HepG2 (cell line): Measurements from ENCODE around the gene ADAM22. TPM values are rescaled to one million over a fixed set of nuclear protein-coding genes. Genes with fewer than 3 reads are reported as not detected.

Experiments used
- ATAC-seq: fragments of 200-7000 bp; cut with Tn5 transposase; 3 replicates; pipeline ENCODE4 v1.9.1; 2020; ENCODE audit warnings: mild to moderate bottlenecking, moderate library complexity
- BruUV-seq: library from RNA; stranded (reverse); fragments of 400-500 nt; replicated peaks from 2 replicates; lab custom pipeline; 2021; lab: Mats Ljungman, UMichigan
- CTCF ChIA-PET: fragments of 300-600 bp; formaldehyde crosslinking; extraction: SDS; loops from one replicate; lab custom pipeline; 2021; ENCODE audit warnings: low total read pairs, inconsistent platforms, low intra/inter-chr PET ratio; lab: Yijun Ruan, JAX
- POLR2A ChIA-PET: fragments of 350-600 bp; sonication (Branson Sonifier 250); formaldehyde crosslinking; loops from one replicate; lab custom pipeline; 2020; ENCODE audit warnings: antibody characterized with exemption, inconsistent platforms; lab: Yijun Ruan, JAX
- DNase-seq: peaks from one replicate; pipeline ENCODE4 v3.0.0-alpha.2; 2015; ENCODE audit warnings: low spot score
- FAIRE-seq: peaks from 3 replicates; lab custom pipeline; 2011; peaks lifted over from hg19 to GRCh38; lab: Jason Lieb, UNC
- H2AFZ ChIP-seq: one replicate; pipeline ENCODE4 v1.6.1; 2011; ENCODE audit warnings: low read length, inconsistent platforms
- H3K27ac ChIP-seq: fragments of 300-600 bp; 3 replicates; pipeline ENCODE4 v1.8.0; 2011; ENCODE audit warnings: mixed run types, mild to moderate bottlenecking, mixed read lengths, low read length, inconsistent platforms; ENCODE audit not compliant: insufficient read depth; ENCODE audit errors: extremely low read length
- H3K27me3 ChIP-seq, 2 experiments: fragments of 200-600 bp in 1 of 2; 2 replicates in 1 of 2; 3 replicates in 1 of 2; pipeline versions ENCODE4 v1.6.0 to v1.8.0; 2011; ENCODE audit warnings: low read length in 2 of 2, mild to moderate bottlenecking in 2 of 2, moderate library complexity in 2 of 2, inconsistent platforms in 1 of 2; ENCODE audit not compliant: insufficient read depth in 2 of 2, control insufficient read depth in 1 of 2
- H3K36me3 ChIP-seq, 2 experiments: fragments of 200-600 bp in 1 of 2; replicated peaks in 1 of 2; 2 replicates in 1 of 2; 3 replicates in 1 of 2; pipeline versions ENCODE4 v1.5.1 to v1.8.0; 2011; ENCODE audit warnings: low read length in 2 of 2, inconsistent platforms in 1 of 2; ENCODE audit not compliant: insufficient read depth in 2 of 2, control insufficient read depth in 1 of 2
- H3K4me1 ChIP-seq: 2 replicates; pipeline ENCODE4 v1.5.1; 2012; ENCODE audit warnings: low read length, inconsistent platforms; ENCODE audit not compliant: insufficient read depth
- H3K4me2 ChIP-seq: 2 replicates; pipeline ENCODE4 v1.6.0; 2011; ENCODE audit warnings: low read depth, low read length, inconsistent platforms
- H3K4me3 ChIP-seq, 3 experiments: fragments of 200-600 bp in 1 of 3; sonication (generic), shearing (Covaris generic) in 1 of 3; replicated peaks in 1 of 3; 2 replicates each; pipeline ENCODE4 v1.5.1; 2011 to 2016; ENCODE audit warnings: low read length in 3 of 3, inconsistent platforms in 2 of 3, low read depth in 2 of 3, mild to moderate bottlenecking in 2 of 3, control low read depth in 1 of 3, mixed read lengths in 1 of 3; ENCODE audit not compliant: insufficient read depth in 1 of 3
- H3K79me2 ChIP-seq: one replicate; pipeline ENCODE4 v1.6.1; 2011; ENCODE audit warnings: low read length, inconsistent platforms; ENCODE audit not compliant: insufficient read depth
- H3K9ac ChIP-seq: 2 replicates; pipeline ENCODE4 v1.6.0; 2011; ENCODE audit warnings: mild to moderate bottlenecking, low read depth, low read length, inconsistent platforms; ENCODE audit not compliant: insufficient read depth
- H3K9me3 ChIP-seq: 2 replicates; pipeline ENCODE4 v1.5.1; 2012; ENCODE audit warnings: mild to moderate bottlenecking, low read length
- H4K20me1 ChIP-seq: 2 replicates; pipeline ENCODE4 v1.6.0; 2011; ENCODE audit warnings: inconsistent platforms, mild to moderate bottlenecking, low read length, moderate library complexity; ENCODE audit not compliant: insufficient read depth
- ARNT ChIP-seq: fragments of 450-650 bp; IDR thresholded peaks from 2 replicates; pipeline ENCODE4 v1.6.1; 2017
- FOXO1 ChIP-seq: sonication (generic); formaldehyde crosslinking; IDR thresholded peaks from 2 replicates; pipeline ENCODE4 v1.4.0; 2020; ENCODE audit warnings: missing genetic modification reagents
- JDP2 ChIP-seq: sonication (generic); formaldehyde crosslinking; IDR thresholded peaks from 2 replicates; pipeline ENCODE4 v1.8.1; 2022; ENCODE audit warnings: missing genetic modification reagents, borderline replicate concordance
- LRRFIP1 ChIP-seq: sonication (generic); formaldehyde crosslinking; conservative IDR thresholded peaks from 2 replicates; pipeline ENCODE4 v1.4.0; 2020; ENCODE audit warnings: missing genetic modification reagents
- MTA1 ChIP-seq: sonication (generic); formaldehyde crosslinking; IDR thresholded peaks from 2 replicates; pipeline ENCODE4 v1.4.0; 2020; ENCODE audit warnings: missing genetic modification reagents, mild to moderate bottlenecking, borderline replicate concordance
- NCOA2 ChIP-seq: sonication (generic); formaldehyde crosslinking; IDR thresholded peaks from 2 replicates; pipeline ENCODE4 v1.8.0; 2022; ENCODE audit warnings: inconsistent platforms
- NFKB2 ChIP-seq: sonication (generic); formaldehyde crosslinking; IDR thresholded peaks from 2 replicates; pipeline ENCODE4 v1.4.0; 2020; ENCODE audit warnings: missing genetic modification reagents, borderline replicate concordance
- NFYB ChIP-seq: sonication (generic); formaldehyde crosslinking; IDR thresholded peaks from 2 replicates; pipeline ENCODE4 v1.4.0; 2020; ENCODE audit warnings: missing genetic modification reagents
- NR0B2 ChIP-seq: sonication (generic); formaldehyde crosslinking; IDR thresholded peaks from 2 replicates; pipeline ENCODE4 v1.4.0; 2020; ENCODE audit warnings: mild to moderate bottlenecking, missing genetic modification reagents
- PREB ChIP-seq: sonication (generic); formaldehyde crosslinking; IDR thresholded peaks from 2 replicates; pipeline ENCODE4 v1.4.0; 2020; ENCODE audit warnings: missing genetic modification reagents
- SRF ChIP-seq: IDR thresholded peaks from 2 replicates; pipeline ENCODE4 v1.6.1; 2011; ENCODE audit warnings: mild to moderate bottlenecking, low read depth, low read length, moderate library complexity
- SRSF1 ChIP-seq: fragments of 200-400 bp; formaldehyde crosslinking; optimal IDR thresholded peaks from 2 replicates; pipeline ENCODE3; 2017; ENCODE audit warnings: mild to moderate bottlenecking, low read depth, low read length, moderate library complexity
- TRIM22 ChIP-seq: fragments of 450-650 bp; IDR thresholded peaks from 2 replicates; pipeline ENCODE4 v1.6.1; 2017
- ZFYVE20 ChIP-seq: sonication (generic); formaldehyde crosslinking; IDR thresholded peaks from 2 replicates; pipeline ENCODE4 v1.8.0; 2023; ENCODE audit warnings: low read depth, mild to moderate bottlenecking, moderate library complexity, missing genetic modification reagents, borderline replicate concordance
- ZNF549 ChIP-seq: sonication (generic); formaldehyde crosslinking; IDR thresholded peaks from 2 replicates; pipeline ENCODE4 v1.5.0; 2020; ENCODE audit warnings: missing genetic modification reagents
- ZNF782 ChIP-seq: sonication (generic); formaldehyde crosslinking; IDR thresholded peaks from 2 replicates; pipeline ENCODE4 v1.4.0; 2020; ENCODE audit warnings: missing genetic modification reagents, mild to moderate bottlenecking, borderline replicate concordance
- WGBS: methylation state at CpG from one replicate; pipeline ENCODE4 v1.1.6; 2017; ENCODE audit warnings: low lambda C conversion rate; 5-methylcytosine and 5-hydroxymethylcytosine counted together
- in situ Hi-C: cut with HindIII; loops from 2 replicates; pipeline ENCODE4 v1.10.0; 2017; ENCODE audit warnings: low pct_unique_long_range_greater_than_20kb; ENCODE audit not compliant: extremely low pct_ligation_motif_present
- intact Hi-C: fragments of 100-400 bp; cut with micrococcal nuclease; formaldehyde crosslinking; loops from one replicate; pipeline ENCODE4 v1.10.0; 2022; ENCODE audit not compliant: unreplicated experiment
- polyA plus RNA-seq, 8 experiments: library from polyadenylated mRNA; depleted of rRNA in 3 of 8; stranded (reverse) in 7 of 8; unstranded in 1 of 8; fragments of >200 nt; fragmentation: Illumina TruSeq in 4 of 8; extraction: Trizol in 4 of 8; gene quantifications; 2 replicates each; pipeline versions ENCODE4 v1.2.1 to v1.2.3, GENCODE V29; 2011 to 2016; ENCODE audit warnings: low read depth in 4 of 8, missing spikeins in 1 of 8, mixed read lengths in 1 of 8; ENCODE audit not compliant: insufficient read depth in 1 of 8
- total RNA-seq, 5 experiments: library from RNA; depleted of rRNA; stranded (reverse); fragments of >200 nt; fragmentation: Illumina TruSeq; extraction: Trizol; gene quantifications; 2 replicates each; pipeline ENCODE4 v1.2.3, GENCODE V29; 2016; ENCODE audit warnings: low read depth in 1 of 5

ADAM22 gene
- total and polyA plus RNA-seq, 2 of the 13 experiments (the other 11 are each of a cell fraction or from before 2014, with no cell fraction given): 1.9 to 6.7 TPM

- no peak overlapping the region for H3K4me3 ChIP-seq
- intact Hi-C loops (no loop called here), in situ Hi-C loops (no loop called here)
- no peaks in the 10 kb centered on the region for H3K79me2 ChIP-seq
- no TSS peak for BruUV-seq
- no peak for FAIRE-seq
- no peaks in the 10 kb centered on the region for H3K36me3 ChIP-seq
- no peaks in the 10 kb centered on the region for H3K9me3 ChIP-seq
- ATAC-seq: no peak
- ChIA-PET POLR2A (no interaction called here), CTCF (no interaction called here)
- no peak for DNase-seq
- no peak overlapping the region for H3K27ac ChIP-seq
- H3K4me1 ChIP-seq: peaks cover 11% of the 10 kb centered on the region; the same call in 1 of the 2 replicates
- WGBS: 83% methylated on average over 4 of the region's 4 CpGs
- no peaks in the 10 kb centered on the region for H4K20me1 ChIP-seq
- H2AFZ ChIP-seq: no peak overlapping the region
- no peak for TF ChIP-seq NFKB2
- TF ChIP-seq TRIM22: no peak
- TF ChIP-seq LRRFIP1: no peak
- TF ChIP-seq JDP2 (CRISPR knock-in tag): no peak
- no peak for TF ChIP-seq SRSF1
- no peak for TF ChIP-seq NR0B2 (CRISPR knock-in tag)
- TF ChIP-seq NFYB: no peak
- TF ChIP-seq FOXO1 (CRISPR knock-in tag): no peak
- no peak for TF ChIP-seq ZNF549 (CRISPR knock-in tag)
- TF ChIP-seq ARNT: no peak
- no peak for TF ChIP-seq ZNF782 (CRISPR knock-in tag)
- TF ChIP-seq SRF: no peak
- TF ChIP-seq ZFYVE20: no peak
- TF ChIP-seq PREB (CRISPR knock-in tag): no peak
- no peak for TF ChIP-seq NCOA2
- TF ChIP-seq MTA1: no peak
- H3K27me3 ChIP-seq: no peaks in the 10 kb centered on the region
- H3K4me2 ChIP-seq: no peak overlapping the region
- H3K9ac ChIP-seq: no peak overlapping the region
Measured at GRCh38 chr7:87941138-87941537, 7.1 kb downstream of the ADAM22 start.
